GM18873 (cell line): ENCODE measurements around the gene EIF3I.
A peak's percentile ranks its signal among the peaks of the same experiment; 100 is the strongest.

Experiments
- ATAC-seq: cut with Tn5 transposase; IDR thresholded peaks from one replicate; pipeline ENCODE4 v1.9.1; 2021; ENCODE audit warnings: mild to moderate bottlenecking, moderate library complexity, moderate number of reproducible peaks; ENCODE audit not compliant: unreplicated experiment, low FRiP score

The EIF3I gene

GRCh38 chr1:32197837-32198236 is 24.4 kb upstream of the EIF3I start:
- no peak for ATAC-seq

DNA sequence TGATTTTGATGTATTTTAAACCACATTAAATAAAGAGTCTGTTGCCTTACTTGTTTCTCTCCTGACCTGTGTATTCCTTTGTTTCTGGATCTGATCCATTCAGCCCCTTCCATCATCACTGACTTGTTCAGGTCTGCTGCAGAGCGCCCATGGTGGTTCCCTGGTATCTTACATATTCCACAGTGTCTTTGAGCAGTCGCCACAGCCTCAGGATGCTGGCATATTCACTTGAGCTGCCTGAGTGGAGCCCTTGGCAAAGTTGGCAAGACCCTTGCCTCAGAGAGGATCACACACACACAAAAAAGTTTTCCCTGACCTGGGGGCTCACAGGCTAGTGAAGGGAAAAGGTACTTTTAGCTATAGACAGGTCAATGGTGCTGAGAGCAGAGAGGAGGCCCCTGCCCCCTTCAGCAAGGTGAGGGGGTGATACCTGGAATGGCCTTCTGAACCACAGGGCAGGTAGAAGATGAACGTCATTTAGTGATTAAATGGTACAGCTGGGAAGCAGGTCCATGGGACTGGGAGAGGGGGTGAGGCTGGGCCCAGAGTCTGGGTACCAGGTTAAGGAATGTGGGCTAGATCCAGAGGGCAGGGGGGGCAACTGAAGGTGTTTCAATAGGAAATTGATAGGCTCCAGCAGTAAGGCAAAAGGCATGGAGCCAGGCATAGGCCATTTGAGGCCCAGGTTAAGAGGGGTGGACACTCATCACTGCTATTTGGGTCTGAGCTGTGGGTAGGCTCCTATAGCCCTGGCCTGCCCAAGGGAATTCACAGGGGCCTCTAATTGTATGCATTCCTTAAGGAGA is 23.8 kb upstream of the EIF3I start:
- ATAC-seq = no peak

GRCh38 chr1:32199043-32199716 is 23.0 kb upstream of the EIF3I start:
- ATAC-seq = no peak

DNA sequence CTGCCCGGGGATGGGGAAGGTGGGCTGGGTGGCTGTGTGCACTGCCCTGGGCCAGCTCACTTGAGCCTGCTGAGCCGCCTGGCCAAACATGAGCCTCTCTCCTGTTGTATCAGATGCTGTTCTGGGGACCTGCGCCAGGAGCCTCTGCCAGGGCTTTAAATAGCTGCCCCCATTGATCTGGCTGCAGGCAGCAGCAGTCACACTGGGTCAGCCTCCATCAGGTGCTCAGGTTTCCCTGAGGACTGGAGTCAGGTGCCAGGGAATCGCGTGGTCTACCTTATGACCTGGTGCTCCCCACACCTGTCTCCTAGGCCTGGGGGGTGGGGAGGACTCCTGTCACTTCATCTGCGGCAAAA is 22.5 kb upstream of the EIF3I start:
- no peak for ATAC-seq

DNA sequence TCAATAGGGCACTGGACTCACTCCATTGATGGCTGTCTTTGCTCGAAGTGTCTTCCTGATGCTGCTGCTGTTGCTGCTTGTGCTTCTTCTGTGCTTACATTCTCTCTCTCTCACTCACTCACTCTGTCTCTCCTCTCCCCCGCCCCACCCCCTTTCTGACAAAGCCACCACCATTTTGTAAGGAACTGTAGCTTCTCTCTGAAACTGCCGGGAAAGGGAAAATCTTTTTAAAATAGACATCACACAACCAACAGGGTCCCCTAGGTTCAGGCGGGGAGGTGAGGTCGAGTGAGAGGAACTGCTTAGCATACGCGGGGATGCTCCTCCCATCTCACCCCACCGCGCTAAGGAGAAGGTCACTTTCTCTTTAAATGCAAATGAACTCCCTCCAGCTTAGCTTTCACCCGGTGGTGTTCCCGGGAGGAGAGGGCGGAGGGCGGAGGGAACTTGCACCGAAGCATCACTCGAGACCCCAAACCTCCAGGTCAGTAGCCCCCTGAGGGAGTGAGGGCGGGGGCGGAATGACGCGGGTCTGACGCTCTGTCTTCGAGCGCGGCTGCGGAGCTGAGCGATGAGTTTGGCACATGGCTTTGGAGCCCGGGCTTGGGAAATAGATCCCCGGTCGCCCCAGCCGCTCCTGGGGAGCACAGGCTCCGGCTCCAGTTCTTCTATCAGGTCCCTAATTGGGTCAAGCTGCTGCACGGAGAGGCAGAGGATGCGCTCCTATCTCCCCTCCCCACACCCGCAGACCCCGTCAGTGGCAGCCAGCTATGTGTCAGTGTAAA is 21.8 kb upstream of the EIF3I start, which contains the start of gene CCDC28B:
CCDC28B (plus strand) TSS at position 370 of the 785 bp plus-strand sequence. CDS start 1,341 bp downstream, outside the sequence.
- no peak for ATAC-seq

DNA sequence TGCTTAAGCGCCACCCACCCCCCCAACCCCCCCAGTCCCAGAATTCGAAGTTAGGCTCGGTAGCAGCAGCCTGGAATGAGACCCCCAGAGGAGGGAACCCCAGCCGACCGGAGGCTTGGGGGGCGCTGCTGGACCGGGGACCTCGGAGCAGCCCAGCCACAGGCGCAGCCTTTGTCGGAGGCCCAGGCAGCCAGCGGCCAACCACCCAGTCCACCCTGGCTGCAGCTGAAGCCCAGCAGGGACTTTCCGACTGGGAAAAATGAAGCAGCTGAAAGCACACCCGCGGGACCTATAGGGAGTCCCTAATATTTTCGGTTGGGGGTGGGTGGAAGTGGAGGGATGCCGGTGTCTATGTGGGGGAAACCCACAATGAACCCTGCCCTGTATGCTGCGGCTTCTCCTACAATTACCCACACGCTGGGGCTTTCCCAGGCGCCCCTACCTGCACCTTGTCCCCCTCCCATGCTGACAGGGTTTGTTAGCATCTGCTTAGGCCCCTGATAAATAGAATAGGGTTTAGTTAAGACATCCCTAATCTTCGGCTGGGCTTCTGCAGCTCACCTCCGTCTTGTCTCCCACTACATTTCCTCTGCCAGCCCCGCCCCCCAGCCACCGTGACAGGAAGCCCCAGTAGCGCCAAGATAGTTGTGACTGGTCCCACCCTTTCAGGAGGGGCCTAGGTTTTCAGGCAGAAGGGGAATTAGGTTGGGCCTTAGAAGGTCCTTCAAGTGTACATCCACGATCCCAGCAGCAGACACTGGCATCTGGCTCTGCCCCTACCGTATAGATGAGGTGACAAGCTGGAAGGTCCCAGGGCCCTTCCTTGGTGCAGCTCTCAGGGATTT is 21.0 kb upstream of the EIF3I start:
- peak; percentile 35 for ATAC-seq

- ATAC-seq = no peak
These were observed 17.3 kb upstream of the EIF3I start for GRCh38 chr1:32204943-32205361.

- ATAC-seq = no peak
These were observed 16.5 kb upstream of the EIF3I start, which contains the start of gene IQCC for GRCh38 chr1:32205401-32206370. IQCC (plus strand) TSS chr1:32205671; CDS start chr1:32205682, 11 bp downstream.

DNA sequence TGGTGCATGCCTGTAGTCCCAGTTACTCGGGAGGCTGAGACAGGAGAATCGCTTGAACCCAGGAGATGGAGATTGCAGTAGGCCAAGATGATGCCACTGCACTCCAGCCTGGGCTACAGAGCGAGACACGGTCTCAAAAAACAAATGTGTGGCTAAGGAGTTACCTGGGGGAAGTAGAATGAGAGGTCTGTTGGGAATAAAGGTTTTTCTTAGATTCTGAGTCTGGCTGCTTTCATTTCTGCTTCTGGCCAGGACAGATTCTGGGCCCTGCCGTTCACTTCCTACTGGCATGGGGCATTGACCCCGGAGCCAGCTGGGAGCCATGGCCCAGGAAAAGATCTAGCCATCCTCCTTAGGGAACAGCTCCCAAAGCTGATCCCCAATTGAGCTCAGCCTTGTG is 13.7 kb upstream of the EIF3I start:
- ATAC-seq = no peak

- ATAC-seq = no peak
These were observed 13.3 kb upstream of the EIF3I start, which contains the start of gene DCDC2B for GRCh38 chr1:32208891-32209328. DCDC2B (plus strand) TSS chr1:32209089; CDS start chr1:32209094, 5 bp downstream.

DNA sequence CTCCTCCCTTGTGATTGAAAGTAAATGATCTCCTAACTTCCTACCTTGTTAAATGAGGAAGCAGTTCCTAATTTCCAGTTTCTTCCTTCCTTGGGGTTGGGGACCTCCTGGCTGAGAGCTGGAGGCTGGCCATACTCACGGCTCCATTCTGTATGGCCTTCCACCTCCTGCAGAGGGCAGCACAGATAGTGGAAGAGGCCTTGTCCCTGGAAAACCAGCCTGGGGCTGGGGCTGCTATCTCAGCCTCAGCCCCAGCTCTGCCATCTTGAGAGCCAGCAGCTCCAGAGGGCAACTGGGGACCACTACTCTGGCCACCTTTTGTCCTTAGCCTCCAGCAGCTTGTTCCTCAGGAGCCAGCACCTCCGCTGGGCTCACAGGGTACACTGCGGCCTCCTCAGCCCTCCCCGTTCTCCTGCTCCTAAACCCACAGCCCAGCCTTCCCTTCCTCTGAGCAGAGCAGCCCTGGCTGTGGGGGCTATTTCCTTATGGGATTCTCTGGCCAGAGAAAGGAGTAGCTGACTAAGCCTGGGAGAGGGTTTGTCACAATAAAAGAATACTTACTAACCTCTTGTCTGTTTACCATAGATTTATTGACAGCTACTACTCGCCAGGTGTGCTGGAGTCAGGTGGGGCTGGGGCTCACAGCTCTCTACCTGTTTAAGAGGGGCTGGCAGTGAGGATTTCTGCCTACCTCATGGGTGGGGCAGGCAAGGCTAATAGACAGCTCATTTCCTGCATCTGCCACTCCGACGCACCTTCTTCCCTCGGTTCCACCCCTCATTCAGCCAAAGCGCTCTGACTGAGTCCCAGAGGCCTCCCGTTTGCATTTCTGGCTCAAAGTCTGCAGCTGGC is 6.4 kb upstream of the EIF3I start:
- ATAC-seq = no peak

DNA sequence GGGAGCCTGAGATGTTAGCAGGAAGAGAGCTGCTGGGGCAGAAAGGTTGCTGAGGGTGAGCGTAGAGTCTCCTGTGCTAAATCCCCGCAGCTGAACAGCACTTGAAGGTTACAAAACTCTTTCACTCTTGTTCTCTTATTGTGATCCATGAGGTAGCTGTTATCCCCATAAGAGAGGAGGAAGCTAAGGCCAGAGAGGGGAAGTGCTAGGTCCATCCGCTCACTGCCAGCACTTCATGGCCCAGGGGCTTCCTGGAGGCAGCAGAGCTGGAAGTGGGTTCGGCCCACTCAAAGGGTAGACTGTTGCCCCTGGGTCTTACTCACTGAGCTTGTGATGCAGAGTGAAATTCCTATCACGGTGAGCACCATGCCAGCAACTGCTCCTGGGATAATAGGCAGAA is 5.6 kb upstream of the EIF3I start:
- ATAC-seq = no peak

DNA sequence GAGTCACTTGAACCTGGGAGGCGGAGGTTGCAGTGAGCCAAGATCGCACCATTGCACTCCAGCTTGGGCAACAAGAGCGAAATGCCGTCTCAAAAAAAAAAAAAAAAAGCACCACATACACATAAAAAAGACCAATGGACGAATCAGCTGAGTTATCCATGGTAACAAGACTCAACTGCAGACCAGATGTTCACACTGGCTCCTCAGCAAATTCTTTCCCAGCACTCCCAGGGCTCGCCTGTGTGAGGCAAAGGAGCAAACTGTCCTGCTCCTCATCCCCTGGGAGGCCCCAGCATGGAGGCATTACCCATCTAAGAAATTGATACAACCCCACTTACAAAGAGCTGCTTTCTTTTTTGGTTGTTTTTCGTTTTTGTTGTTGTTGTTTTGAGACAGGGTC is 3.2 kb upstream of the EIF3I start:
- ATAC-seq = no peak

GRCh38 chr1:32220746-32221580 is 1.2 kb upstream of the EIF3I start:
- no peak for ATAC-seq

GRCh38 chr1:32221581-32221979 is 627 bp upstream of the EIF3I start:
- no peak for ATAC-seq

DNA sequence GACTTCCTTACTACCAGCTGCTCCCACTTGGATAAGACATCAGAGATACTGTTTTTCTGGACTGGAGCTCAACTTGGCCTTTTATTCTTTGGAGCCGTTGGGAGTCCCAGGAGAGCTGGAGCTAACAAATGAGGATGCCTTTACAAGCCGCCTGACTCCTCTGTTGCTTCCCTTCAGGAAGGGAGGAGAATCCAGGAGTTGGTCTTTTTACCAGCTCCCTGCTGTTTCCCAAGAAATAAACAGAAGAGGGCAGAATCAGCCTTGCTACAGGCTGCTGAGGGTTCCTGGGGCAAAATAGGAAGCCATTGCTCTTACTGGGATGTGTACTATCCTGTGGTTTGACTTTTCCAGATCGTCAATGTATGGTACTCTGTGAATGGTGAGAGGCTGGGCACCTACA is 1.5 kb downstream of the EIF3I start:
- ATAC-seq = no peak

- ATAC-seq = no peak
These were observed 2.1 kb downstream of the EIF3I start for GRCh38 chr1:32224285-32224684.
